Right ventricle myocardium inferior (tissue), 1 donor: ENCODE results near the gene DNAH11. TPM values are rescaled to one million over a fixed set of nuclear protein-coding genes. Genes with fewer than 3 reads are reported as not detected.
A peak's percentile ranks its signal among the peaks of the same experiment; 100 is the strongest.
"Not testable (repeated sequence)": the region's sequence is repeated elsewhere in the genome, so short reads cannot be mapped to it uniquely, and the experiment has no call there.

ENCODE experiments used
- ATAC-seq: fragments of 200-7000 bp; cut with Tn5 transposase; one replicate; pipeline ENCODE4 v1.9.1; 2020; ENCODE audit warnings: mild to moderate bottlenecking, moderate library complexity
- DNase-seq: peaks from one replicate; pipeline ENCODE4 v3.0.0; 2021; ENCODE audit errors: missing footprints
- intact Hi-C: fragments of 100-400 bp; cut with DNase I; formaldehyde crosslinking; loops from one replicate; pipeline ENCODE4 v1.11.0; 2022
- total RNA-seq: library from RNA; stranded (reverse); fragmentation: NEBNext Ultra II Directional; extraction: Animal tissue kit (Norgen Biotek cat#: 25700); gene quantifications from one replicate; pipeline ENCODE4 v1.2.1, GENCODE V29; 2021
- donor health status: DM: no; HTN: yes; CAD: no; lungs with severe emphysema.

The DNAH11 gene
- total RNA-seq, 1 donor from 2014 or later = 0.08 TPM

DNA sequence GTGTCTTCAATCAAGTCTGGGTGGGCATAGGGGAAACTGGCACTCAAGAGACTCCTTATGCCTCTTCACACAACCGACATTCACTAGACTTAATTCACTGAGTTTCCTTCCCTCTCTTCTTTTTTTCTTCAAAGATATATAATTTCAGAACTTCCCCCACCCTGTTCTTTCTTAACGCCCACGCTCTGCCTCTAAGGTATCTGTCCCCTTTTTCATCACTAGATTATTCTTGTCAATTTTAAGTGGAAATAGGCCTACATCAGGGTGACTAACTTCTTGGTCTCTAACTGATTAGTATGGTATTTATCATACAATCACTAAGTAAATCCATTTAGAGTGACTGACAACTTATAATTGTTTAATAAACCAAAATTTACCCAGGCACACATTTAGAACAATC lies 276.2 kb downstream of the DNAH11 start:
- intact Hi-C loops = no loop called here
- ATAC-seq (no peak), DNase-seq (no peak)

DNA sequence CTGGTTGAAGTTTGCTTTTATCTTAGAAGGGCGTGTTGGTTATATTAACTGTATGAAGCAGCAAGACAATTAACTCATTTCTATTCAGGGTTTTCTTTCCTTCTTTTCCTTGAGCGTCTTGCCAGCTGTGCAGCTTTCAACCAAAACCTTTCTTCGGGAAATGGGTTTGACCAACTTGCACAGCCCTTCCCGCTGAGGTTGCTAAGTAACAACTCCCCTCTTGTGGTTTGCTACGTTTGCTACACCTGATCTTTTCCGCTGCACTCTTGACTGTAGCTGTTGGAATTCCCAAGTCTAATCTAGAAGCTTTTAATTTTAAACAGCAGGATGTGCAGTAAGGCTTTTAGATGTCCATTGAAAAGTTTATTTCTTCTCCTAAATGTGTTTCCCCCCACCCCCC lies 286.0 kb downstream of the DNAH11 start:
- DNase-seq = no peak
- ATAC-seq = no peak
- intact Hi-C loops = no loop called here

DNA sequence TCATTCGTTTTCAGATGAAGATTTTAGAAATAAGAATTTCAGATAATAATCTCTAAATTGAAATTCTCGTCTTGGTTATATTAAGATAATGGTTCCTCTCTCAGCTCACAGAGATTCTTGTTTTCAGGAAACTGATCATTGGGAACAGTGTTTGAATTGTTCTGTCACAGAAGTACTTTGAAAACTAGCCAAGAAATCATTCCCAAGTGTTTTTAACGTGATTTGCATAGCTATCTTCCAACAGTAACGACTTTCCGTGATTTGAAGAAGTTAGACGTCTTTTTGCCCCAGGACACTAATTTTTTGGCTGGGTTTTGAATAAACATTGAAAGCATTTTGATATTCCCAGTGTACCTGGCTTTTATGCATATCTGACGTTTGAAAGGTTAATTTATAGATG lies 286.9 kb downstream of the DNAH11 start:
- intact Hi-C loops = no loop called here
- ATAC-seq = no peak

DNA sequence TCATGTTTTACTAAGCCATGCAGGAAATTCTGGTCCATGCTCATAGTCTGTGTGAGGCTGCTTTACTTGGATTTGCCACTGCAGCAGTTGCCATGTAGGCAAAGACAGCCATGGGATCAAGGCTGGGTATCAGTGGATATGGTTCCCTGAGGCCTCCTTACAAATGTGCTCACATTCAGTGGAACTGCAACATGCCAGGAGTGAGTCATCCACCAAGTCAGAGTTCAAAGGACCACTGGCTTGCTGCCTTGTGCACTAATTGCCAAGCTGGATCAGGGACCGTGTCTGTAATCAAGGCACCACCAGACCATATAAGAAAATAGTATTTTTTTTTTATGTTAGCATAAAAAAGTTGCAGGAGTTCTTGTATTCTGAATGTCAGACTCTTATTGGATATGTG lies 301.9 kb downstream of the DNAH11 start:
- no peak for ATAC-seq
- intact Hi-C loops = no loop called here
- no peak for DNase-seq

More for the DNA sequence above, 286.9 kb downstream of the DNAH11 start:
- no peak for DNase-seq

DNA sequence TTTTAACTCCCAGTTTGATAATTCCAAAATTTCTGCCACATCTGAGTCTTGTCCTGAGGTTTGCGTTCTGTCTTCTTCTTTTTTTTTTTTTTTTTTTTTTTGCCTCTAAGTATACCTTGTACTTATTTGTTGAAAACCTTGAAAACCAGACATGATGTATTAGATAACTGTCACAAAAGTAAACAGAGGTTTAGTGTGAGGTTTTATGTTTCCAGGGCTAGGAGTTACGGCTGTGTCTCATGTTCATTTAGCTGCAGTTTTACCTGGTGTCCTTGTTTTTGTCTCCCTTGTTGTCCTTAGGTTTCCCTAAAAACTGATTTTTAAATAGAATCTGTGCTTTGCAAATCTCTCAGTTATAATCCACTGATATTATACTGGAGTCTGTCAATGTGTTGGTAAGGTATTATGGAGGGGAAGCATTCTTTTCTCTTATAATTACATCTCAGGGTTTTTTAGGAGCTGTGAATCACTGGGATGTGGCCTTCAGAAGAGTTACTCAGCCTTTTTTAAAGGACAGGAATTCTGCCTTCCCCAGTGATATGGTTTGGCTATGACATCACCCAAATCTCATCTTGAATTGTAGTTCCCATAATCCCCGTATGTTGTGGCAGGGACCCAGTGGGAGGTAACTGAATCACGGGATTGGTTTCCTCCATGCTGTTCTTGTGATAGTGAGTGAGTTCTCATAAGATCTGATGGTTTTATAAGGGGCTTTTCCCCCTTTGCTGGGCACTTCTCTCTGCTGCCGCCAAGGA lies 307.9 kb downstream of the DNAH11 start:
- intact Hi-C loops = no loop called here
- DNase-seq (no peak), ATAC-seq (no peak)

DNA sequence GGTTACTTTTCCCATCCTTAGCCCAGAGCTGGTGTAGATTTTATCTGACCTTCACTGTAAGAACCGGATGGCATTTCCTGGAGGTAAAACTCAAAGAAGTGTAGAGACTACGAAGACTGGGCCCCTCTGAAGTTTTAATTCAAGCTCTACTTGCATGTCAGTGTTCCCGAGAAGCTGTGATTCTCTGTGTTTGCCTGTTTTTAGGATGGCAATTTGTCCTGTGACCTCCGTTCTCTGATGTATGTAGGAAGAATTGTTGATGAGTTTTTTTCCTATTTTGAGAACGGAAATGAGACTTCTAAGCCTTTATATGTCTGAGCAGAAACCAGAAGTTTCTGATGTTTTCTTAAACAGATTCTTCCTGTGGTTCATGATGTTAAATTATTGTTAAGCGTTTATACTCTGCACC lies 308.7 kb downstream of the DNAH11 start:
- ATAC-seq (no peak), DNase-seq (no peak)
- intact Hi-C loops = no loop called here

DNA sequence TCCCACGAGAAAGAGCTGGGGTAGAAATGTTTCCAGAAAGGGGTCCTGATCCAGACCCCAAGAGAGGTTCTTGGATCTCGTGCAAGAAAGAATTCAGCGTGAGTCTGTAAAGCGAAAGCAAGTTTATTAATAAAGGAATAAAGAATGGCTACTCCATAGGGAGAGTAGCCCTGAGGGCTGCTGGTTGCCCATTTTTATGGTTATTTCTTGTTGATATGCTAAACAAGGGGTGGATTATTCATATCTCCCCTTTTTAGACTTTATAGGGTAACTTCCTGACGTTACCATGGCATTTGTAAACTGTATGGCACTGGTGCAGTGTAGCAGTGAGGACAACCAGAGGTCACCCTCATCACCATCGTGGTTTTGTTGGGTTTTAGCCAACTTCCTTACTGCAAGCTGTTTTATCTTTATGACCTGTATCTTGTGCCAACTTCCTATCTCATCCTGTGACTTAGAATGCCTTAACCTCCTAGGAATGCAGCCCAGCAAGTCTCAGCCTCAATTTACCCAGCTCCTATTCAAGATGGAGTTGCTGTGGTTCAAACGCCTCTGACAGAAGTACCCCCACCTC lies 322.9 kb downstream of the DNAH11 start:
- DNase-seq, ATAC-seq, intact Hi-C loops: not testable (repeated sequence)

DNA sequence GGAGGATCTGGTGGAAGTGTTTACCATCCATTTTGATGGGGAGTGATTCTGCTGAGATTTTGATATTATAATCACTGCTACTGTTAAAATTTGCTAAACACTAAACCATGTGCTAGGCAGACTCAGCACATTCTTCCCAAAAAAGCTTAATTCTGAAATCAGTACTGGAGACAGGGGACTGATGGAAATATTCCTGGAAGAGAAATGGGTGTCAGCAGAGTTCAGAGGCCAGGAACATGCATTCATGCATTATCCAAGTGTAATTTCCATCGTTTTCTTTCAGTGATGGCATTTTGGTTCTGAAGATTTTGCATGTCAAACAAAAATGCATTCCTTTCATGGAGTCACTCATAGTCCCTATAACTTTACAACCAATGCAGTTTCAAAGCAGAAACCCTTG lies 323.9 kb downstream of the DNAH11 start:
- intact Hi-C loops = no loop called here

DNA sequence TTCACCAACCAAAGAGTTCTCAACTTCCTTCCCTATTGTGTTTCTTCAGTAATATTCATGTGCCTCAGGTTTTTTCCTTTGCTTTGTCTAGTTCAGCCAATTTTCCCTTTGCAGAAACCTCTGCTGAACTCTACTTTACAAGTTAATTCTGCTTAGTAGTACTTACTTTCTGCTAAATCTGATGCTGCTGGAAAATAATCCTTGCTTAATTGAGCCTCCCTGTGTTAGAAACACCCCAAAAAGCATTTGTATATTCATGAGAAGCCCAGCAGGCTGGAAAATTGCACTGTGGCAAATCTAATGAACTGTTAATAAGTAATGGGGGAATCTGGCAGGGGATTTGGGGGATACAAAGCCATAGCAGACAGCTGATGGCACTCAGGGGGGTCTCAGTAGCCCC lies 324.4 kb downstream of the DNAH11 start:
- no peak for ATAC-seq
- DNase-seq = no peak
- intact Hi-C loops = no loop called here

More for the DNA sequence above, 323.9 kb downstream of the DNAH11 start:
- DNase-seq (no peak), ATAC-seq (no peak)

DNA sequence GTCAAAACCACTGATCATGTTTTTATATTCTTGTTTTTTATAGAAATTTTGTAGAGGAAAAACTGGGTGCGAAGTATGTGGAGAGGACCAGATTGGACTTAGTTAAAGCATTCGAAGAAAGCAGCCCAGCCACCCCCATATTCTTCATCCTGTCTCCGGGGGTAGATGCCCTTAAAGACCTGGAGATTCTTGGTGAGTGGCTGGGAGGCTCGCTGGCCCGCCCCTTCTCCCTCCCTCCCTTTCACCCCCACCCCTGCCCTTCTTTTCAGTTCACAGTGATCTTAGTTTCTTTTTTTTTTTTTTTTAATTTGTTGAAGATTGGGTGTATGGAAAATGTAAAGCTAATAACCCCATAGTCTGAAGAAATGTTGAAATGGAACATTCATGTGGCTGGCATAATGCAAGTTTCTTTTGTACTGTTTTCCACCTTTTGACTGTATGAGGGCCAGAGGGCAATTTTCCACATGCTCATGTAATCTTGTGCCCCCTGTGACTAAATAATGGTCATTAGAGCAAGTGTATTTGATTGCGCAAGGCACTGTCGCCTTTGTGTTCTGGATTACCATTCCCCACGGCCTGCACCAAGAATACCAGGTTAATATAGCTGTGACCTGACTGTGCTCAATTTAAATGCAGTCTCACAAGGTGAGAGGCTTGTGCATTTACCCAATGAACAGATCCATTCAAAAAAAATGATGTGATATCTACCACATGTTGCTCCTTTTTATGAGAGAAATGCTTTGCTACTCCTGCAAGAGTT lies 325.2 kb downstream of the DNAH11 start:
- DNase-seq (no peak), ATAC-seq (no peak)
- intact Hi-C loops = no loop called here

DNA sequence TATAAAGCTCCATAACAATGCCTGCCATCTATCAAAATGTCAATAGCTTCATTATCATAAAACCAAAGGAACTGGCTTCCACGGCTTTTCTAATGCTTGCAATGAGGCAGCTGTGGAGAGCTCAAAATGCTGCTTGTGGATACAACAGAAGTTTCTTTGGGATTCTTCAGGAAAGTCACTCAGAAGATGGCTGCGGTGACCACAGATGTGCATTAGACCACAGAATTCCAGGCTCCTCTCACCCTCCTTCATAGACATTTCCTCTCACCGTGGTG lies 325.7 kb downstream of the DNAH11 start:
- no peak for DNase-seq
- no peak for ATAC-seq
- intact Hi-C loops = no loop called here

DNA sequence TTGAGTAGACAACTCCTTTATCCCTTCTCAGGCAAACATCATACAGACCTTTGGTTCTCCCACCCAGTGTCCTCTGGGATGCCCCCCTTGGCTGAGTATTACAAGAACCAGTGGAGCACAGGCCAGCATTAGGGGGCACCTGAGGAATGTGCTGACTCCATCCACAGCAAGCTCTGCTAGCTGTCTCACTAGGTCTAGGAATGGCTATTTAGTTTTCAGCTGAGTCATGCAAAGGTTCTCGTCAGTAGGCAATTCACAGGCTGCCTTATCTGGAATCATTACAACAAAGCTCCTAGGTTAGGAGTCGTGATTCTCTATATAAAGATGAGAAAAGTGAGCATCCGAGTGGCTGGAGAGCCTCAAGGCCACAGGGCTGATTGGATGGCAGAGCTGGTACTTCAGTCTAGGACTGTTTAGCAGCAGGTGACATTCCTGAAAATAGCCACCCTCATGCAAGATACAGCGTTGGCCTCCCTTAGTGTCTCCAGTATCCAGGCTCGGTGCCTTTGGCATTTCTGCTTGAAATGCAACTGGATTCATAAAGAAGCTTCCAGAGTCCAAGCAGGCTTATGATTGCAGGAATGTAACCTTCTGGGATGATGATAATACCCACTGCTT lies 327.1 kb downstream of the DNAH11 start:
- ATAC-seq = peak; percentile 52
- DNase-seq = no peak
- intact Hi-C loops = no loop called here

- no peak for DNase-seq
- intact Hi-C loops = no loop called here
- no peak for ATAC-seq
Observed at GRCh38 chr7:21883069-21883468, 340.2 kb downstream of the DNAH11 start.

DNA sequence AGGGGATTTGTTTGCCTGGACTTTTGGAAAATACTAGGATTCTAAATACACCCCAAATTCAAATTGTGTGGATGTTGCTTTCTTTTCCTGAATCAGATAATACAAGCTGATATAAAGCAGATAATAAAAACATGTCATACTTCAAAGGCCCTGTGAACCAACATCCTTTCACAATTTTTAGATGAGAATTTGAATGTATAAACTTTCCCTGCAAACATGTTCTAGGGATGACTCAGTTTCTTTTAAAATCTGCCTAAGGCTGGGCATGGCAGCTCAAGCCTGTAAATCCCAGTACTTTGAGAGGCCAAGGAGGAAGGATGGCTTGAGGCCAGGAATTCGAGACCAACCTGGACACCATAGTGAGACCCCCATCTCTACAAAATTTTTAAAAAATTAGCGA lies 340.7 kb downstream of the DNAH11 start:
- ATAC-seq, DNase-seq, intact Hi-C loops: not testable (repeated sequence)

GRCh38 chr7:21884496-21884895 lies 341.7 kb downstream of the DNAH11 start:
- no peak for DNase-seq
- intact Hi-C loops = no loop called here
- ATAC-seq = no peak

DNA sequence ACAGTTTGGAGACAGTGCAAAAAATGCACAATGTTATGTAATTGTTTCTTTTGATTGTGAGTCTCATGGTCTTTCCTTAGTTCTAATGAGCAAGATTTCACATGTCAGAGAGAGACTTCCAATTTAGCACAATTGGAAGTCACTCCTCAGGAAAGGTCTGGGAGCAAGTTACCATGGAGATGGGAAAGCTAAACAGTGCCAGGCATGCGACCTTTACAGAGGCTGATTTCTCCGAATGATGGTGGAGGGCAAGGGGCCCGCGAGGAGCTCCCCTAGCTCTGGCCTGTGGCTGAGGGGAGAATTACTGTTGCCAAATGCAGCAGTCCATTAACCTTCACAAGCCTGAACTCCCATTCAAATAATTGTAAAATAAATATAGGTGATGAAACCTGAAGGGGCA lies 343.6 kb downstream of the DNAH11 start:
- ATAC-seq (no peak), DNase-seq (no peak)
- intact Hi-C loops = no loop called here

GRCh38 chr7:21887353-21887752 lies 344.5 kb downstream of the DNAH11 start:
- DNase-seq (no peak), ATAC-seq (no peak)
- intact Hi-C loops = no loop called here

GRCh38 chr7:21887779-21888178 lies 344.9 kb downstream of the DNAH11 start:
- intact Hi-C loops = no loop called here
- no peak for ATAC-seq

DNA sequence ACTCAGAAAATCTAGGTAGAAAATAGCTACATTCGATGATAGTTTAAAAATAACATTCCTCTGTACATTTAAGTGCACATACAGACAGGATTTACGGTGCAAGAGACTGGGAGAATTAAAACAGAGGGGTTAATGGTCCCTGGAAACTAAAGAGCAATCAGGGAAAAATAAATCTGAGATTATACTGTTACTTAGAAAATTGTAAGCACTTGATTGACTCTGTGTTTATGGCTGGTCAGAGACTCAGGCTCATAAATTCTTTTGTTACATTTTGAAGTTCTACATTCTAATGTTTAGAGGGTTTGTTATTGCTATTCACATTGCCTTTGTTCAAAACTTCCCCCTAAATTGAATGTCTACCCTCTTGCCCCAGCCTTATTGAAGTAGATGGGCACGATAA lies 348.5 kb downstream of the DNAH11 start:
- intact Hi-C loops = no loop called here
- ATAC-seq = no peak
- no peak for DNase-seq

More at GRCh38 chr7:21887779-21888178, 344.9 kb downstream of the DNAH11 start:
- DNase-seq = no peak

- intact Hi-C loops = no loop called here
- ATAC-seq (no peak), DNase-seq (no peak)
Observed at GRCh38 chr7:21893401-21893800, 350.6 kb downstream of the DNAH11 start.
